Pancreas (tissue), 10 donors: ENCODE results near the gene KRTAP10-2. TPM values are rescaled to one million over a fixed set of nuclear protein-coding genes. Genes with fewer than 3 reads are reported as not detected.

ENCODE experiments used
- ATAC-seq, 4 donors: fragments of 200-7000 bp; cut with Tn5 transposase; one replicate each; pipeline versions ENCODE4 v1.8.0 to v1.9.1; 2020; ENCODE audit warnings: mild to moderate bottlenecking in 4 of 4, moderate library complexity in 4 of 4
- DNase-seq, 6 donors: peaks; one replicate each; pipeline ENCODE4 v3.0.0-alpha.2; 2020
- FAIRE-seq: peaks from 2 replicates; lab custom pipeline; 2012; peaks lifted over from hg19 to GRCh38; lab: Jason Lieb, UNC
- H3K27ac ChIP-seq, 4 donors: fragments of 200-600 bp; sonication (generic); 1 replicate in 3 of 4; 2 replicates in 1 of 4; pipeline versions ENCODE4 v1.5.0 to v1.8.0; 2020
- H3K27me3 ChIP-seq, 4 donors: fragments of 200-600 bp; one replicate each; pipeline ENCODE4 v1.8.0; 2021
- H3K36me3 ChIP-seq, 3 donors: fragments of 200-600 bp; sonication (generic) in 1 of 3; one replicate each; pipeline versions ENCODE4 v1.5.0 to v1.8.0; 2020 to 2021
- H3K4me1 ChIP-seq, 3 donors: fragments of 200-600 bp; one replicate each; pipeline ENCODE4 v1.8.0; 2021
- H3K4me3 ChIP-seq, 4 donors: fragments of 200-600 bp; sonication (generic) in 2 of 4; one replicate each; pipeline versions ENCODE4 v1.5.0 to v1.8.0; 2020 to 2021
- H3K9me3 ChIP-seq, 4 donors: fragments of 200-600 bp; one replicate each; pipeline ENCODE4 v1.8.0; 2021
- WGBS, 2 donors: extraction: QIAGEN DNeasy Blood & Tissue Kit; methylation state at CpG; one replicate each; pipeline ENCODE4 v1.1.7; 2013; 5-methylcytosine and 5-hydroxymethylcytosine counted together
- intact Hi-C, 3 donors: fragments of 100-400 bp; cut with DNase I; formaldehyde crosslinking; loops; one replicate each; pipeline versions ENCODE4 v1.11.1 to v1.14.2; 2022
- polyA plus RNA-seq, 2 donors: library from polyadenylated mRNA; stranded (reverse); fragments of 200-250 nt; gene quantifications; one replicate each; pipeline ENCODE4 v1.2.3, GENCODE V29; 2013
- total RNA-seq, 6 donors: library from RNA; stranded (reverse); fragmentation: NEBNext Ultra II Directional in 4 of 6; extraction: Animal tissue kit (Norgen Biotek cat#: 25700) in 4 of 6; gene quantifications; one replicate each; pipeline versions ENCODE4 v1.2.1 to v1.2.4, GENCODE V29; 2021 to 2023
- TF ChIP-seq, protein P1 (sequence below), 4 donors: fragments of 200-600 bp; sonication (generic) in 3 of 4; IDR thresholded peaks; one replicate each; pipeline versions ENCODE4 v1.5.0 to v1.8.0; 2021; ENCODE audit warnings: antibody characterized with exemption in 4 of 4
- donor health status: healthy with polysubstance abuse.
- donor health status: DM: no; HTN: no; CAD: no; lungs with moderate emphysema.
- donor health status: DM: no; HTN: no; CAD: no.
- donor health status: control.
- donor health status: control.
- donor health status: Bipolar disorder and iron deficiency.
- donor health status: DM: yes; HTN: yes; CAD: no.
- donor health status: DM: no; HTN: no; CAD: no.
- donor health status: DM: no; HTN: no; CAD: no.
- donor health status: DM: yes; HTN: yes; CAD: no.

The KRTAP10-2 gene
- total and polyA plus RNA-seq, 8 donors, result not detected

DNA sequence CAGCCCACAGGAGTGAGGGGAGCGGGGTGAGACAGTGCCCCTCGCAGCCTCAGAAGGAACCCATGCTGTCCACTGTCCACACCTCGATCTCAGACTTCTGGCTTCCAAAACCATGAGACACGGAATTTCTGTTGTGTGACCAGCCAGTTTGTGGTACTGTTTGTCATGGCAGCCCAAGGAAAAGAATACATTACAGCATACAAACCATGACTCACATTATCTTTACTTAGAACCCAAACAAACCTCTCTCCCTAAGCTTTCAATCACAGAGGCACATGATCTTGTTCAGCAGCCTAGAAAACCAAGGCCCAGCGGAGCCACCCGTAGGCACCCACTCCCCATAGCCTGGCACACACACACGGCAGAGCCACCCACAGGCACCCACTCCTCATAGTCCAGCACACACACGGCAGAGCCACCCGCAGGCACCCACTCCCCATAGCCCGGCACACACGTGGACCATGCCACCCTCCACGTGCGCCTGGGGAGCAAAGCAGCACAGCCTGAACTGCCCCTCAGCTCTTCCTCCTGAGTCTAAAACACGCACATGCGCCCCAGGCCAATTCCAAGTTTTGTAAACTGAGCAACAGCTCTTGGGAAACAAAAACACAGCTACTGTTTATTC is 21.8 kb upstream of the KRTAP10-2 start:
- 61 to 72% methylated on average over 15 of the region's 15 CpGs for WGBS, 2 donors
- Histone ChIP-seq H3K27ac (no peak overlapping the region), H3K4me1 (no peaks in the 10 kb centered on the region), H3K27me3 (no peaks in the 10 kb centered on the region), H3K36me3 (no peaks in the 10 kb centered on the region), H3K4me3 (no peak overlapping the region), H3K9me3 (no peaks in the 10 kb centered on the region)
- TF ChIP-seq, protein P1, sequence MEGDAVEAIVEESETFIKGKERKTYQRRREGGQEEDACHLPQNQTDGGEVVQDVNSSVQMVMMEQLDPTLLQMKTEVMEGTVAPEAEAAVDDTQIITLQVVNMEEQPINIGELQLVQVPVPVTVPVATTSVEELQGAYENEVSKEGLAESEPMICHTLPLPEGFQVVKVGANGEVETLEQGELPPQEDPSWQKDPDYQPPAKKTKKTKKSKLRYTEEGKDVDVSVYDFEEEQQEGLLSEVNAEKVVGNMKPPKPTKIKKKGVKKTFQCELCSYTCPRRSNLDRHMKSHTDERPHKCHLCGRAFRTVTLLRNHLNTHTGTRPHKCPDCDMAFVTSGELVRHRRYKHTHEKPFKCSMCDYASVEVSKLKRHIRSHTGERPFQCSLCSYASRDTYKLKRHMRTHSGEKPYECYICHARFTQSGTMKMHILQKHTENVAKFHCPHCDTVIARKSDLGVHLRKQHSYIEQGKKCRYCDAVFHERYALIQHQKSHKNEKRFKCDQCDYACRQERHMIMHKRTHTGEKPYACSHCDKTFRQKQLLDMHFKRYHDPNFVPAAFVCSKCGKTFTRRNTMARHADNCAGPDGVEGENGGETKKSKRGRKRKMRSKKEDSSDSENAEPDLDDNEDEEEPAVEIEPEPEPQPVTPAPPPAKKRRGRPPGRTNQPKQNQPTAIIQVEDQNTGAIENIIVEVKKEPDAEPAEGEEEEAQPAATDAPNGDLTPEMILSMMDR (IDR thresholded peaks at IDR 0.05), result no peak
- FAIRE-seq (no peak), ATAC-seq (no peak), DNase-seq (no peak)
- intact Hi-C loops, result no loop called here

DNA sequence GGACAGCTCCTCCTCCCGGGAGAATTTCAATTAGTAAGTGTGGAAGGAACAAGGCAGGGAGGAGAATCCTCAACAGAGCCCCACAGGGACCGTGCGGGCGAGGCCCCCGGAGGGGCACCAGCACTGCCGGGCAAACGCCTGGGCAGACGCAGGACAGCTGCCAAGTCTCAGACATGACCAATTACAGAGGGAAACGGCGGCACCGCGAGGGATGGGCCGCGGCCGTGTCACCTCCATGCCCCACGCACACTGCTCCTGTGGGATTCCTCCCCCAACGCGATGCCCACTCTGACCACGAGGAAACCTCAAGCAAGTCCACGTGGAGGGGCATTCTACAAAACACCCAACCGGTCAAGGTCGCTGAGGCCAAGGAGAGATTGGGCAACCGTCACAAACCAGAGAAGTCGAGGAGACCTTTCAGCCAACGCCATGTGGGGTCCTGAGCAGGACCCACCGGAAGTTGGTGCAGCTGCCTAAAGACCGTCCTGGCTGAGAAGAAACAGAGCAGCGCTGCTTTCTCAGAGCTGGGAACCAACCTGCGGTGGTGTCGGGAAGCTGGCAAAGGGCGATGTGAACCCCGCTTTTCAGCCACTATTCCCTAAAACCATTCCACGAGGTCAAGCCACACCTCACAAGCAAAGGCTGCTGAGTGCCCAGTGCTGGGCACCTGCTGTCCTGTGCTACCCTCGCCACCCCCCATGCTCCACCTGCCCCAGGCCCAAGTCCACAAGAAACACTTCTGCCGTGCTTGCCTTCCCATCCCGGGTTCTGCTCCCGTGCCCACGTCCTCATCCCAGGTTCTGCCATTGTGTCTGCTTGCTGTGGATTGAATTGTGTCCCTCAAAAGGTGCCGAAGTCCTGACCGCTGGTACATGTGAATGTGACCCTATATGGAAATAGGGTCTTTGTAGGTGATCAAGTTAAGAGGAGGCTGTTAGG is 20.8 kb upstream of the KRTAP10-2 start:
- no peak overlapping the region for H3K27ac ChIP-seq
- H3K27me3 ChIP-seq, result no peaks in the 10 kb centered on the region
- TF ChIP-seq, protein P1 (IDR thresholded peaks at IDR 0.05), result no peak
- DNase-seq, result no peak
- intact Hi-C loops, result no loop called here
- ATAC-seq, result no peak
- WGBS, 2 donors, result 84 to 90% methylated on average over 40 of the region's 40 CpGs
- no peaks in the 10 kb centered on the region for H3K9me3 ChIP-seq
- no peak for FAIRE-seq
- H3K36me3 ChIP-seq, result no peaks in the 10 kb centered on the region
- H3K4me1 ChIP-seq, result no peaks in the 10 kb centered on the region
- no peak overlapping the region for H3K4me3 ChIP-seq

DNA sequence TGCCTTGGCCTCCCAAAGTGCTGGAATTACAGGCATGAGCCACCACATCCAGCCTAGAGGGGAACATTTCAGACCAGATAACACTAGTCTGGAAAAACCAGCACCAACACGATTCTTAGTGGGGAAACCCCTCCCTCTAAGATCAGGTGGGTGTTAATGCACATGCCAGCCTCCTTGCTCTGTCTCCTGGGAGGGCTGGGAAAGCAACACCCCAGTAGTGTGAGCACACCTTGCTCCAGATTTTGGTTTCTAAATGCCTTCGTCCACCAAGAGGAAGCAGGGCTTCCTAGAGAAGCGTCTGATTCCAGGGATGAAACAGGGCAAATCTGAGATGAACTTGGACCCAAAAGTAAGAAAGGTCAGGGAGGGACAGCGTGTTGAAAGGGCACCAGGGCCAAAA is 20.0 kb upstream of the KRTAP10-2 start:
- H3K27me3 ChIP-seq, result no peaks in the 10 kb centered on the region
- DNase-seq (no peak), FAIRE-seq (no peak), ATAC-seq (no peak)
- no peak overlapping the region for H3K27ac ChIP-seq
- no peaks in the 10 kb centered on the region for H3K36me3 ChIP-seq
- H3K4me3 ChIP-seq, result no peak overlapping the region
- TF ChIP-seq, protein P1 (IDR thresholded peaks at IDR 0.05), result no peak
- 46 to 71% methylated on average over 4 of the region's 4 CpGs for WGBS, 2 donors
- H3K9me3 ChIP-seq, result no peaks in the 10 kb centered on the region
- no peaks in the 10 kb centered on the region for H3K4me1 ChIP-seq
- intact Hi-C loops, result no loop called here

DNA sequence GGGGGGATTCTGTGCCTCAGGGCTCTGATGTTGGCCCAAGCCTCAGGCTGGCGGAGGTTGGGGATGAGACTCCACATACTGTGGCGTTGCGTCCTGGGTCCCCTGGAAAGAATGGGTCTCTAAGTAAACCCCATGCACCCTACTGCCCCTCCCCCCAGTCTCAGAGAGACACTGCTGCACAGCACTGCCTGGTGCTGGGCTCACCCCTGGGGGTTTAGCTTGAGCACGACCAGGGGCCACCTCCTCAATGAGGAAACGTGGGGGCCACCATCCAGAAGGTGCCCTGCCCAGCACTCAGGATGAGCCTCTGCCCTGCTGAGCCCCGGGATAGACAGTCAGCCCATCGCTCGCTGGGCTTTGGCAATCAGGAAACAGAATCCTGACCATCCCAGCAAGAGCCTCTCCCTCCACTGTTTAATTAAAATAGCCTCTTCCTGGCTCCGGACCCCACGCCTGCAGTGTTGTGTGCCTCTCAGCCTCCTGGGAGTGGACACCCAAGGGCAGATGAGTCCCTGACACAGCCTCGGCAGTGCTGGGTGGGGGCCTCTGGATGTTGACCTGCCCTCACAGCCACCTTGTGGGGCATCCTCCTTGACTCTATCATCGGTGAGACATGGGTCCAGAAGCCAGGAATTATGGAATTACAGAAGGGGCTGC is 18.7 kb upstream of the KRTAP10-2 start:
- FAIRE-seq (no peak), DNase-seq (no peak), ATAC-seq (no peak)
- 65 to 81% methylated on average over 12 of the region's 12 CpGs for WGBS, 2 donors
- Histone ChIP-seq H3K27me3 (no peaks in the 10 kb centered on the region), H3K9me3 (no peaks in the 10 kb centered on the region), H3K4me3 (no peak overlapping the region), H3K27ac (no peak overlapping the region), H3K36me3 (no peaks in the 10 kb centered on the region), H3K4me1 (no peaks in the 10 kb centered on the region)
- intact Hi-C loops, result no loop called here
- TF ChIP-seq, protein P1 (IDR thresholded peaks at IDR 0.05), result no peak
